Kidney epithelial cell (primary cell): ENCODE data around the gene CD4. TPM values are rescaled to one million over a fixed set of nuclear protein-coding genes. Genes with fewer than 3 reads are reported as not detected.
A peak's percentile ranks its signal among the peaks of the same experiment; 100 is the strongest.

ENCODE experiments used
- DNase-seq: peaks from one replicate; pipeline ENCODE4 v3.0.0-alpha.2; 2010; ENCODE audit warnings: low read depth
- H3K27me3 ChIP-seq: 2 replicates; pipeline ENCODE4 v1.6.0; 2011; ENCODE audit warnings: low read length; ENCODE audit not compliant: control insufficient read depth, insufficient read depth
- H3K36me3 ChIP-seq: 2 replicates; pipeline ENCODE4 v1.5.1; 2011; ENCODE audit warnings: low read length; ENCODE audit not compliant: control insufficient read depth, insufficient read depth
- H3K4me3 ChIP-seq: 2 replicates; pipeline ENCODE4 v1.5.1; 2011; ENCODE audit warnings: low read depth, mild to moderate bottlenecking, control low read depth, low read length
- CTCF ChIP-seq: IDR thresholded peaks from 2 replicates; pipeline ENCODE4 v1.5.1; 2011; ENCODE audit warnings: mild to moderate bottlenecking, moderate library complexity, low read length, control low read depth, inconsistent platforms; ENCODE audit not compliant: insufficient read depth, poor library complexity, severe bottlenecking
- total RNA-seq: library from RNA; depleted of rRNA; stranded (reverse); fragments of >200 nt; gene quantifications from 2 replicates; pipeline ENCODE4 v1.2.3, GENCODE V29; 2015

CD4 gene
- total RNA-seq, 1 donor from 2014 or later: 0.08 TPM

DNA sequence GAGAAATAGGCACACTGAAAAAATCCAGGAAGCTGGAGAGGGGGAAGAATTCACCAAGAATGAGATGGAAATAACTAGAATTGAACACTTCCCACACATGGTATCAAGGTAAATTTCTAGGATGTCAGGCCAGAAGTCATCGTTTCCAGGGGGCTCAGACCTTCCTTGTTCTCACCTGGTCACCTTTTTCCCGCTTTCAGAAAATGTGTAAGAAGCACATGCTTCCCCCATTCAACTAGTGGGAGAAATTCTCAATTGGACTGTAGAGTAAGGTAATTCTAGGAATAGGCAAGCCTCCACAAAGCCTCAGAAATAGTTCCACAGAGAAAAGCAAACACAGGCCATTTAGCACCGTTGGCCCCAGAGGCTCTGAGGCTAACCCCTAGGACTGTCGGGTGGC, 25.9 kb upstream of the CD4 start:
- no peak for TF ChIP-seq CTCF
- DNase-seq: no peak
- Histone ChIP-seq H3K36me3 (no peaks in the 10 kb centered on the region), H3K4me3 (no peak overlapping the region), H3K27me3 (no peaks in the 10 kb centered on the region)

- TF ChIP-seq CTCF: no peak
- DNase-seq: peak; percentile 97
Measured at GRCh38 chr12:6764011-6764828, 25.1 kb upstream of the CD4 start.

GRCh38 chr12:6765048-6765633, 24.2 kb upstream of the CD4 start:
- Histone ChIP-seq H3K27me3 (no peaks in the 10 kb centered on the region), H3K36me3 (peaks cover 2% of the 10 kb centered on the region), H3K4me3 (peak overlapping the region; percentile 52)
- no peak for TF ChIP-seq CTCF
- no peak for DNase-seq

More at GRCh38 chr12:6764011-6764828, 25.1 kb upstream of the CD4 start:
- Histone ChIP-seq H3K4me3 (peak overlapping the region; percentile 8), H3K27me3 (no peaks in the 10 kb centered on the region), H3K36me3 (no peaks in the 10 kb centered on the region)

- Histone ChIP-seq H3K36me3 (peaks cover 2% of the 10 kb centered on the region), H3K4me3 (peak within 1 kb of the TSS; percentile 52), H3K27me3 (no peaks in the 10 kb centered on the region)
- no peak for DNase-seq
- no peak for TF ChIP-seq CTCF
Measured at GRCh38 chr12:6765634-6766581, 23.4 kb upstream of the CD4 start, which contains the start of gene PTMS. Gene PTMS, plus strand, starts transcription at chr12:6766363. Its CDS starts 343 bp downstream, at chr12:6766706.

DNA sequence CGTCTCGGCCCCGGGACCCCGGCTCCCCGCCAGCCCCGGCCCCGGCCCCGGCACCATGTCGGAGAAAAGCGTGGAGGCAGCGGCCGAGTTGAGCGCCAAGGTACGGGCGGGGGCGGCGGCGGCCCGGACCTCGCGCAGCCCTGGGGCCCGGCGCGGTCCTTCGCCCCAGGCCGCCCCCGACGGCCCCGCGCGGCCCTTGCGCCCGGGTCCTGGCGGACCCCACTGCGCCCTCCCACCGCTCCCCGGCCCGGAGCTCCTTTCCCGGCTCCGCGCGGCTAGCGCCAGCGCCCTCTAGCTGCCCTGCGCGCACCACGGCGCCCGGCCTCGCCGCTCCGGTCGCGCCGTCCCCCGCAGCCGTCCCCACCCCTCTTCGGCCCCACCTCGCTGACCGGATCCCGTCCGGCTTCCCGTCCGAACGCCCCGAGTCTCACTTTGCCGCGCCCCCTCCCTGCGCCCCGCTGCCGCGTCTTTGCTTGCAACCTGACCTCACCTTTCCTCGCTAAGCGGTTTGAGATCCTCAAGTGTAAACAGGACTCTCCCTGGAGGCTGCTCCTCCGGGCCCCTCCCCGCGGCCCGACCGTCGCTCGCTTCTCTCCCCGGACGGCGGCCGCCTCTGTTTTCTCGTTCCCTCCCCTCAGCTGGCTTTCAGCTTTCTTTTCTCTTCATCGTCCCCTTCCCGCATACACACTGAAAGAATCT, 22.5 kb upstream of the CD4 start:
- Histone ChIP-seq H3K36me3 (peaks cover 2% of the 10 kb centered on the region), H3K4me3 (peak overlapping the region; percentile 52), H3K27me3 (no peaks in the 10 kb centered on the region)
- peak; percentile 21 for TF ChIP-seq CTCF
- DNase-seq: no peak
